IPS-18c (cell line): ENCODE results near the gene RHPN2.
"Not testable (repeated sequence)": the region's sequence is repeated elsewhere in the genome, so short reads cannot be mapped to it uniquely, and the experiment has no call there.

ENCODE experiments used
- H3K4me3 ChIP-seq: 2 replicates; pipeline ENCODE4 v1.7.0; 2013; ENCODE audit warnings: low read depth, mild to moderate bottlenecking, low read length, moderate library complexity; ENCODE audit not compliant: insufficient read depth
- H3K9me3 ChIP-seq: one replicate; pipeline ENCODE4 v1.6.1; 2013; ENCODE audit warnings: mild to moderate bottlenecking, low read length, moderate library complexity; ENCODE audit not compliant: control insufficient read depth, insufficient read depth

RHPN2 gene

GRCh38 chr19:33080761-33081681 lies 16.3 kb upstream of the RHPN2 start, which contains the start of gene GPATCH1:
Gene GPATCH1, plus strand, starts transcription at chr19:33081181. Its CDS starts 13 bp downstream, at chr19:33081194.
- Histone ChIP-seq H3K9me3 (peaks cover 4% of the 10 kb centered on the region), H3K4me3 (peak within 1 kb of the TSS; percentile 100)

- no peaks in the 10 kb centered on the region for H3K9me3 ChIP-seq
- H3K4me3 ChIP-seq, result no peak overlapping the region
Observed at GRCh38 chr19:33075519-33075918, 10.8 kb upstream of the RHPN2 start.

GRCh38 chr19:33071887-33072286 lies 7.2 kb upstream of the RHPN2 start:
- no peaks in the 10 kb centered on the region for H3K9me3 ChIP-seq

GRCh38 chr19:33067121-33067520 lies 2.4 kb upstream of the RHPN2 start:
- no peak overlapping the region for H3K4me3 ChIP-seq

More at GRCh38 chr19:33071887-33072286, 7.2 kb upstream of the RHPN2 start:
- H3K4me3 ChIP-seq, result no peak overlapping the region

GRCh38 chr19:33066543-33066942 lies 1.9 kb upstream of the RHPN2 start:
- Histone ChIP-seq H3K4me3 (no peak overlapping the region), H3K9me3 (no peaks in the 10 kb centered on the region)

More at GRCh38 chr19:33067121-33067520, 2.4 kb upstream of the RHPN2 start:
- H3K9me3 ChIP-seq, result no peaks in the 10 kb centered on the region

GRCh38 chr19:33064458-33064791 lies 263 bp downstream of the RHPN2 start:
- H3K4me3 ChIP-seq, result peak overlapping the region; percentile 75; the same call in 1 of the 2 replicates

GRCh38 chr19:33063753-33064457 lies 783 bp downstream of the RHPN2 start:
- peak overlapping the region; percentile 75 for H3K4me3 ChIP-seq
- no peaks in the 10 kb centered on the region for H3K9me3 ChIP-seq

More at GRCh38 chr19:33064458-33064791, 263 bp downstream of the RHPN2 start:
- no peaks in the 10 kb centered on the region for H3K9me3 ChIP-seq

- peak overlapping the region; percentile 38; the same call in 1 of the 2 replicates for H3K4me3 ChIP-seq
- H3K9me3 ChIP-seq, result no peaks in the 10 kb centered on the region
Observed at GRCh38 chr19:33063356-33063752, 1.3 kb downstream of the RHPN2 start.

GRCh38 chr19:33062902-33063301 lies 1.8 kb downstream of the RHPN2 start:
- Histone ChIP-seq H3K4me3 (0 out of 2 replicates have a peak overlapping the region, but pooled peaks have one; percentile 38), H3K9me3 (no peaks in the 10 kb centered on the region)

- H3K9me3 ChIP-seq, result no peaks in the 10 kb centered on the region
- no peak overlapping the region for H3K4me3 ChIP-seq
Observed at GRCh38 chr19:33060586-33060985, 4.1 kb downstream of the RHPN2 start.

- H3K4me3 ChIP-seq, result no peak overlapping the region
- H3K9me3 ChIP-seq, result no peaks in the 10 kb centered on the region
Observed at GRCh38 chr19:33055718-33056117, 9.0 kb downstream of the RHPN2 start.

GRCh38 chr19:33054623-33055022 lies 10.1 kb downstream of the RHPN2 start:
- H3K9me3 ChIP-seq, result no peaks in the 10 kb centered on the region
- H3K4me3 ChIP-seq, result no peak overlapping the region

- Histone ChIP-seq H3K4me3 (no peak overlapping the region), H3K9me3 (no peaks in the 10 kb centered on the region)
Observed at GRCh38 chr19:33052352-33052972, 12.2 kb downstream of the RHPN2 start.

- Histone ChIP-seq H3K9me3 (no peaks in the 10 kb centered on the region), H3K4me3 (no peak overlapping the region)
Observed at GRCh38 chr19:33050110-33050509, 14.6 kb downstream of the RHPN2 start.

GRCh38 chr19:33048806-33049676 lies 15.6 kb downstream of the RHPN2 start:
- Histone ChIP-seq H3K4me3 (no peak overlapping the region), H3K9me3 (no peaks in the 10 kb centered on the region)

- no peak overlapping the region for H3K4me3 ChIP-seq
- no peaks in the 10 kb centered on the region for H3K9me3 ChIP-seq
Observed at GRCh38 chr19:33047422-33047821, 17.3 kb downstream of the RHPN2 start.

GRCh38 chr19:33041828-33042160 lies 22.9 kb downstream of the RHPN2 start:
- not testable (repeated sequence) for H3K9me3 ChIP-seq, H3K4me3 ChIP-seq
